Measurements from ENCODE around the gene FADS1. TPM values are rescaled to one million over a fixed set of nuclear protein-coding genes. Genes with fewer than 3 reads are reported as not detected.

Gene FADS1
- total and polyA plus RNA-seq, 2 of the 13 experiments (the other 11 are each of a cell fraction or from before 2014, with no cell fraction given): 91.8 to 108 TPM

DNA sequence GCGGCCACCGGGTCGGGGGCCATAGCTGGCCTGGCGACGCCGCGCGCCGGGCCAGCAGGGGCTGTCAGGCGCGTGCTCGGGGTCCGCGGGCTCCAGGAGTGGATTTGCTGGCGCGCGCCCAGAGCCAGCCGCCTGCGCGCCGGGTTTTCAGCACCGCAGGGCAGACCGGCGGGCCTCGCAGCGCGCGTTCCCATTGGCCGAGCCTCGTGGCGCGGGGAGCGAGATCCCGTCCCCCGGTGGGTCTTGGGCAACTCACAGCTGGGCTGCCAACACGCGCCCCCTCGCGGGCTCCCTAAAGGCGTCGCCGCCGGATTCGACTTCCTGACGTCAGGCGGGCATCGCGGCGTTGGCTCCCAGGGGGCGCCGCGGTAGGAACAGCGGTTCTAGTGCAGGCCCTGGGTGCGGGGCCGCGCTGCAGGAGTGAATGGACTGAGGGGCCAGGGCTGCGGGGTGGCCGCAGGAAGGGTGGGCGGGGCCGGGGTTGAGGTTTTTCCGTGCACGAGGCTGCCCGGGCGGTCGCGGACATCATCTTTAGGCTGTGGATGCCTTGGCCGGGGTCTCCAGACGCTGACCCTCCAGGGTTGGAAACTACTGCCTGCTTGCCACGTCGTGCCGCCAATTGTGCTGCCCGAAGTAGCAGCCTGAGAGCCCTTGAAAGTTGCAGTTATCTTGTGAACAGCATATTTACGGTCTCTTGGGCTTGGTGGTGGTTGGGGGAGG lies at the start of gene FADS1 (continued):
- TF ChIP-seq ZNF546 (CRISPR knock-in tag; conservative IDR thresholded peaks at IDR 0.05) (peak; percentile 81; the same call in 1 of the 2 replicates), ZBTB42 (CRISPR knock-in tag; IDR thresholded peaks at IDR 0.05) (no peak), MAZ (IDR thresholded peaks at IDR 0.05; ENCODE audit: borderline replicate concordance, low read depth, low read length) (peak; percentile 72), MAZ (CRISPR knock-in tag; IDR thresholded peaks at IDR 0.05; ENCODE audit: low read depth) (peak; percentile 90), ARNTL (CRISPR knock-in tag; IDR thresholded peaks at IDR 0.05) (peak; percentile 77; the same call in 1 of the 2 replicates), RFX5 (IDR thresholded peaks at IDR 0.05; ENCODE audit: low read depth, low read length) (peak; percentile 32; the same call in 1 of the 2 replicates), NKX3-1 (CRISPR knock-in tag; IDR thresholded peaks at IDR 0.05) (peak; percentile 36), ATM (IDR thresholded peaks at IDR 0.05; ENCODE audit: borderline replicate concordance) (no peak), SETDB1 (CRISPR knock-in tag; IDR thresholded peaks at IDR 0.05; ENCODE audit: borderline replicate concordance) (no peak), ZNF569 (CRISPR knock-in tag; IDR thresholded peaks at IDR 0.05; ENCODE audit: borderline replicate concordance) (no peak), ZNF768 (CRISPR knock-in tag; IDR thresholded peaks at IDR 0.05) (no peak), PTBP1 (IDR thresholded peaks at IDR 0.05; ENCODE audit: low read depth, low read length, poor library complexity, severe bottlenecking) (peak; percentile 89), ZHX1 (CRISPR knock-in tag; IDR thresholded peaks at IDR 0.05; ENCODE audit: low read depth) (peak; percentile 93), ZFP62 (CRISPR knock-in tag; IDR thresholded peaks at IDR 0.05) (no peak), ZFP1 (CRISPR knock-in tag; IDR thresholded peaks at IDR 0.05) (no peak), HMG20B (CRISPR knock-in tag; conservative IDR thresholded peaks at IDR 0.05) (peak; percentile 66), ZNF720 (CRISPR knock-in tag; IDR thresholded peaks at IDR 0.05) (no peak), JUND (CRISPR knock-in tag; IDR thresholded peaks at IDR 0.05) (peak; percentile 58; the same call in 1 of the 2 replicates), DNMT3B (CRISPR knock-in tag; conservative IDR thresholded peaks at IDR 0.05) (no peak), ZMYM3 (CRISPR knock-in tag; IDR thresholded peaks at IDR 0.05) (no peak; the same call in 1 of the 2 replicates), POLR2AphosphoS2 (IDR thresholded peaks at IDR 0.05; ENCODE audit: low read depth, low read length) (no peak), ESRRA (CRISPR knock-in tag; IDR thresholded peaks at IDR 0.05; ENCODE audit: low read depth) (peak; percentile 77; the same call in 1 of the 2 replicates), U2AF1 (optimal IDR thresholded peaks at IDR 0.05; ENCODE audit: low read depth, low read length) (peak; percentile 78)
- TF ChIP-seq, protein P1, sequence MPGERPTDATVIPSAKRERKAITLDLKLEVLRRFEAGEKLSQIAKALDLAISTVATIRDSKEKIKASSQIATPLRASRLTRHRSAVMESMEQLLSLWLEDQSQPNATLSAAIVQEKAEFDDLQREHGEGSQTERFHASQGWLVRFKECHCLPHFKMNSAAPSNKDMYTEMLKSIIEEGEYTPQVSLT (CRISPR knock-in tag; IDR thresholded peaks at IDR 0.05; ENCODE audit: borderline replicate concordance, low read depth): peak; percentile 40; the same call in 1 of the 2 replicates

Data from HepG2 (cell line).